ENCODE measurements around the gene TOP3B. TPM values are rescaled to one million over a fixed set of nuclear protein-coding genes. Genes with fewer than 3 reads are reported as not detected.
A peak's percentile ranks its signal among the peaks of the same experiment; 100 is the strongest.

TOP3B gene
- total RNA-seq, 1 donor from 2014 or later, result 29.2 TPM

DNA sequence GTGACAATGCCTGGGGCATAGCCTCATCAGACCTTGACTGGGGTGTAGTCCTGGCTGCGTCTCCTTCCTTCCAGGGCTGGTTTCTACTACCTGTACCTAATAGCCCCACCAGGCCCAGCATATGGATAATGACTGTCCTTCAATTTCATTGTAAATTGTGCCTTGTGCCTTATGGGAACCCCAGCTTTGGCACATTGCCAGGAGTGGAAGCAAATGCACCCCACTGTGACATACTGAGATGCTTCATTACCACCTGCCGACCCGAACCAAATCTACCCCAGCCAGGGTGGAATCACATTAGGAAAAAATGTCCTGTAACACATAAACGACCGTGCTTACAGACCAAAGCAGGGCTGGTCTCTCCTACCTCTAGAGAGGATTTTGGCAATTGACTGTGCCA lies 7.3 kb downstream of the TOP3B start:
- DNase-seq (ENCODE audit: low read depth), result no peak
- TF ChIP-seq, protein P1, sequence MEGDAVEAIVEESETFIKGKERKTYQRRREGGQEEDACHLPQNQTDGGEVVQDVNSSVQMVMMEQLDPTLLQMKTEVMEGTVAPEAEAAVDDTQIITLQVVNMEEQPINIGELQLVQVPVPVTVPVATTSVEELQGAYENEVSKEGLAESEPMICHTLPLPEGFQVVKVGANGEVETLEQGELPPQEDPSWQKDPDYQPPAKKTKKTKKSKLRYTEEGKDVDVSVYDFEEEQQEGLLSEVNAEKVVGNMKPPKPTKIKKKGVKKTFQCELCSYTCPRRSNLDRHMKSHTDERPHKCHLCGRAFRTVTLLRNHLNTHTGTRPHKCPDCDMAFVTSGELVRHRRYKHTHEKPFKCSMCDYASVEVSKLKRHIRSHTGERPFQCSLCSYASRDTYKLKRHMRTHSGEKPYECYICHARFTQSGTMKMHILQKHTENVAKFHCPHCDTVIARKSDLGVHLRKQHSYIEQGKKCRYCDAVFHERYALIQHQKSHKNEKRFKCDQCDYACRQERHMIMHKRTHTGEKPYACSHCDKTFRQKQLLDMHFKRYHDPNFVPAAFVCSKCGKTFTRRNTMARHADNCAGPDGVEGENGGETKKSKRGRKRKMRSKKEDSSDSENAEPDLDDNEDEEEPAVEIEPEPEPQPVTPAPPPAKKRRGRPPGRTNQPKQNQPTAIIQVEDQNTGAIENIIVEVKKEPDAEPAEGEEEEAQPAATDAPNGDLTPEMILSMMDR (IDR thresholded peaks at IDR 0.05; ENCODE audit: insufficient read depth, low read length, poor library complexity, severe bottlenecking), result no peak
- no peak overlapping the region for H3K4me3 ChIP-seq (ENCODE audit: low read depth, low read length)
- H3K36me3 ChIP-seq (ENCODE audit: control insufficient read depth, insufficient read depth, low read length), result peaks cover 2% of the 10 kb centered on the region
- no peaks in the 10 kb centered on the region for H3K27me3 ChIP-seq (ENCODE audit: control insufficient read depth, insufficient read depth, low read length)

DNA sequence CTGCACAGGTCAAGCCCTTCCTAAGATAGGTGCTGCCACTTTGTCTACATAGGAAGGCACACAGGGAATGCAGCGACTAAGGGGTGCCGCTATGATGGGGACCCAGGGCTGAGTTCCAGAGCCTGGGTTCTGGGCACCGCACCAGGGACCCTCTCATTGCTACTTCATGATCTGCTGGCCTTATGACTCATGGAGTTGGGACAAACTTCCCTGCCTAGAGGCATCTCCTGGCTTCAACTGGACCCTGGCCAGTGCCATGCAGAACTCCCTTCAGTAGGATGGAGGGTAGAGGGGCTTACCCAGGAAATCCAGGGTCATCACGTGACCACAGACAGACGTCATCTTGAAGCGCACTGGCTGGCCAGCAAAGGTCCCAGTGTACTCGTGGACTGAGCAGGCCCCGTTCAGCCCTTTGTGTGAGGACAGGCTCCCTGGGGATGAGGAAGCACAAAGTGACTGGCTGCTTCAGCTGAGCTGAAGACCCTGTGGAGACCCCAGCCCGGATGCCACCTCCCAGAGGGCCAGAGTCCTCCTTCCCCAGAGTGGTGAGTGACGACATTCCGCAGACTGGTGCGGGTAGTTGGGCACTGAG lies 8.4 kb downstream of the TOP3B start:
- TF ChIP-seq, protein P1 (IDR thresholded peaks at IDR 0.05; ENCODE audit: insufficient read depth, low read length, poor library complexity, severe bottlenecking), result no peak
- Histone ChIP-seq H3K4me3 (ENCODE audit: low read depth, low read length) (no peak overlapping the region), H3K36me3 (ENCODE audit: control insufficient read depth, insufficient read depth, low read length) (peaks cover 3% of the 10 kb centered on the region), H3K27me3 (ENCODE audit: control insufficient read depth, insufficient read depth, low read length) (no peaks in the 10 kb centered on the region)
- DNase-seq (ENCODE audit: low read depth), result no peak

DNA sequence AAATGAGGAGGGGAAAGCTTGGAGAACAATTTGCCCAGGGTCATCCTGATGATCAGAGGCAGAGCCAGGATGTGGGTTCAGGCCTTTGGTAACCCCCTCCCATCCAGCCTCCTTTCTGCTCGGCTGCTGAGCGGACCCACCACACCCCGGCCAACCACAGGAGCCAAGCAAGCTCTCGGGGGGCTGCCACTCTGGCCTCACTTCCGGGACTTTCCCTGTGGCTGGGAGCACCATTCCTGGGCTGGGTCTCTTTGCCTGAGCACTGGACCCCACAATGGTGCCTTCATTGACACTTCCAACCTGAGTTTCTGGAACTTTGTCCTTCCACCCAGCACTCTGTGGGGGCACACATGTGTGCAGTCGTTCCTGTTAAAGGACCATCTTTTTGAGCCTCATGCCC lies 9.8 kb downstream of the TOP3B start:
- Histone ChIP-seq H3K27me3 (ENCODE audit: control insufficient read depth, insufficient read depth, low read length) (no peaks in the 10 kb centered on the region), H3K4me3 (ENCODE audit: low read depth, low read length) (no peak overlapping the region), H3K36me3 (ENCODE audit: control insufficient read depth, insufficient read depth, low read length) (peaks cover 5% of the 10 kb centered on the region)
- DNase-seq (ENCODE audit: low read depth), result no peak
- TF ChIP-seq, protein P1 (IDR thresholded peaks at IDR 0.05; ENCODE audit: insufficient read depth, low read length, poor library complexity, severe bottlenecking), result no peak

DNA sequence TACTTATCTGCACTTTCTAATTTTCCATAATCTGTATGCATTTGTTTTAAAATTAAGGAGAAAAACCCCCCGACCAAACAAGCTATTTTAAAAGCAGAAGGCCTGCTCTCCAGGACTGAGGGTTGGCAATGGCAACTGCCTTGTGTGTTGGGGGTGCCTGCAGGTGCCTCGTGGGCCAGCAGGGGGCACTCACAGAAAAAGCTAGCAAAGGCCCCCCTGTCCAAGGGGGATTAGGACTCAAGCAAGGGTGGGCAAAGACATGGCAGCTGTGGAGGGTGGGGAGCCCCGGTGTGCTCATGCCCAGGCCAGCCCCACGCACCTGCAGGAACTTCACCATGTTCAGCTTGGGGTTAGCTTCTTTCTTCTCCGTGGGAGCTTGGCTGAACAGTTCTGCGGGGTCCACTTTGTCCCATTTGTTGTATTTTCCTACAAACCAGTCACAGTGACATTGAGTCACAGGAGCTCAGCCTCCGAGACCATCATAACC lies 10.3 kb downstream of the TOP3B start:
- TF ChIP-seq, protein P1 (IDR thresholded peaks at IDR 0.05; ENCODE audit: insufficient read depth, low read length, poor library complexity, severe bottlenecking), result peak; percentile 93
- no peak overlapping the region for H3K4me3 ChIP-seq (ENCODE audit: low read depth, low read length)
- no peaks in the 10 kb centered on the region for H3K27me3 ChIP-seq (ENCODE audit: control insufficient read depth, insufficient read depth, low read length)
- no peak for DNase-seq (ENCODE audit: low read depth)
- peaks cover 5% of the 10 kb centered on the region for H3K36me3 ChIP-seq (ENCODE audit: control insufficient read depth, insufficient read depth, low read length)

DNA sequence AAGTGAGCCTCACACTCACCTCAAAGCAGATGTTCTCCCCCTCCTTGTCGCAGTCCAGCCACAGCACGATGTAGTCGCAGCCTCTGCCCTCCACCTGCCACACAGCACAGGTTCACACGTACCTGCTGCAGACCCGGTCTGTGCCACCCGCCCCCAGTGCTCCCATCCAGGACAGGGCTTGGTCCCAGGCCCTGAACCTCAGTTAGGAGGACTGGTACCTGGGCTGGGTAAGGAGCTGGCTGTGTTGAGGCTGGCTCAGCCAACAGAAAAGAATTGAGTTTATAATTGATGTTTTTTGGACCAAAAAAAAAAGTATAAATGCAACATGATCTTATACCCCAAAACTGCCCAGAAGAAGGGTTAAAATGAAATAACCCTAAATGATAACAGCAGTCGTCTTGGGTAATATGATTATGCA lies 10.7 kb downstream of the TOP3B start:
- Histone ChIP-seq H3K4me3 (ENCODE audit: low read depth, low read length) (no peak overlapping the region), H3K36me3 (ENCODE audit: control insufficient read depth, insufficient read depth, low read length) (peaks cover 5% of the 10 kb centered on the region), H3K27me3 (ENCODE audit: control insufficient read depth, insufficient read depth, low read length) (no peaks in the 10 kb centered on the region)
- TF ChIP-seq, protein P1 (IDR thresholded peaks at IDR 0.05; ENCODE audit: insufficient read depth, low read length, poor library complexity, severe bottlenecking), result no peak
- DNase-seq (ENCODE audit: low read depth), result no peak
